ENCODE results near the gene OR52R1. TPM values are rescaled to one million over a fixed set of nuclear protein-coding genes. Genes with fewer than 3 reads are reported as not detected.

Gene OR52R1
- total RNA-seq, 1 experiment from 2014 or later: not detected

GRCh38 chr11:4768094-4768493, 36.1 kb downstream of the OR52R1 start:
- Histone ChIP-seq H3K79me2 (ENCODE audit: insufficient read depth, low read length) (no peaks in the 10 kb centered on the region), H3K4me2 (ENCODE audit: insufficient read depth, insufficient read length, low read length) (no peak overlapping the region), H3K9me3 (ENCODE audit: control insufficient read depth, low read depth, low read length) (no peaks in the 10 kb centered on the region), H2BK20ac (ENCODE audit: low read depth, low read length, poor library complexity, severe bottlenecking) (no peak overlapping the region), H3K9ac (ENCODE audit: extremely low read depth, insufficient read length, low read length) (no peak overlapping the region), H3K56ac (ENCODE audit: insufficient read length, low read depth, low read length) (no peak overlapping the region), H2AK5ac (ENCODE audit: insufficient read length, low read length) (no peak overlapping the region), H2BK15ac (ENCODE audit: low read depth, low read length) (no peak overlapping the region), H4K5ac (ENCODE audit: insufficient read length, low read depth, low read length) (no peak overlapping the region), H3K14ac (ENCODE audit: insufficient read depth, low read length) (no peak overlapping the region), H2BK120ac (ENCODE audit: low read depth, low read length, poor library complexity, severe bottlenecking) (no peak overlapping the region), H3K27me3 (ENCODE audit: insufficient read depth, low read length) (no peaks in the 10 kb centered on the region), H4K91ac (ENCODE audit: insufficient read length, low read depth, low read length) (no peak overlapping the region), H4K20me1 (ENCODE audit: control insufficient read depth, insufficient read depth, insufficient read length) (no peaks in the 10 kb centered on the region), H3K4me1 (ENCODE audit: insufficient read depth, low read length) (no peaks in the 10 kb centered on the region), H3K4ac (ENCODE audit: low read depth, low read length) (no peak overlapping the region), H3K18ac (ENCODE audit: insufficient read length, low read depth, low read length) (no peak overlapping the region), H4K8ac (replicated peaks; ENCODE audit: insufficient read length, low read depth, low read length) (no peak overlapping the region), H3K27ac (ENCODE audit: insufficient read length, low read depth, low read length) (no peak overlapping the region), H3K79me1 (ENCODE audit: insufficient read depth, low read depth, low read length, poor library complexity, severe bottlenecking) (no peaks in the 10 kb centered on the region), H3K23me2 (ENCODE audit: insufficient read length, low read depth, low read length, poor library complexity, severe bottlenecking) (no peaks in the 10 kb centered on the region), H3K23ac (ENCODE audit: insufficient read length, low read depth, low read length) (no peak overlapping the region), H3T11ph (ENCODE audit: low read length) (no peak overlapping the region), H2BK5ac (ENCODE audit: insufficient read length, low read length) (no peak overlapping the region), H2BK12ac (ENCODE audit: insufficient read length, low read depth, low read length) (no peak overlapping the region), H2AFZ (ENCODE audit: low read length) (no peak overlapping the region)
- Mint-ChIP-seq H3K9me3 (no peaks in the 10 kb centered on the region), H3K27me3 (ENCODE audit: low read depth) (no peaks in the 10 kb centered on the region), H3K36me3 (ENCODE audit: insufficient read depth in 1 of 3, low read depth in 3 of 3) (no peaks in the 10 kb centered on the region), H3K4me1 (no peaks in the 10 kb centered on the region), H3K4me3 (no peak overlapping the region), H3K27ac (no peak overlapping the region)
- no peak for TF ChIP-seq CTCF (conservative IDR thresholded peaks at IDR 0.05)
- no peak for DNase-seq

All from H9 (cell line).